Stimulated activated CD8-positive, alpha-beta memory T cell treated with anti-CD3 and anti-CD28 coated beads, Interleukin-12 subunit alpha, Interleukin-12 subunit beta, amount 100 ng/mL, for 24 hours (primary cell): ENCODE data around the gene OR2G3.

Source experiments
- DNase-seq: peaks from one replicate; pipeline ENCODE4 v3.0.0-alpha.2; 2020; ENCODE audit errors: extremely low read depth

OR2G3 gene

DNA sequence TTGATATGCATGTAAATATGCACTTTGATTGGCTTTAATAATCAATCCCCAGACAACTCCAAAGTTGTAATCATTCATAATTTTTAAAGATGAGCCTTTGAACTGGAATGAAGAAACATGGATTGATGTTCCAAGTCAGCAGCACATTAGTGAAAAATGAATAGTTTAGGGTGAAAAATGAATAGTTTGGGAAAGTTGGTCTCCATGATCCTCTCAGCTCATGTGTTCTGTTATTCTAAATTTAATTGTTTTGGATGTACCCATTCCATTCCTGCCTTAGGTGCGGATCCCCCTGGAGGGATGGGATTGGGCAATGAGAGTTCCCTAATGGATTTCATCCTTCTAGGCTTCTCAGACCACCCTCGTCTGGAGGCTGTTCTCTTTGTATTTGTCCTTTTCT lies at the start of gene OR2G3:
Gene OR2G3, plus strand, starts transcription at position 301 of the 400 bp plus-strand sequence. Its CDS starts 0 bp downstream, at position 301.
- DNase-seq, result no peak

DNA sequence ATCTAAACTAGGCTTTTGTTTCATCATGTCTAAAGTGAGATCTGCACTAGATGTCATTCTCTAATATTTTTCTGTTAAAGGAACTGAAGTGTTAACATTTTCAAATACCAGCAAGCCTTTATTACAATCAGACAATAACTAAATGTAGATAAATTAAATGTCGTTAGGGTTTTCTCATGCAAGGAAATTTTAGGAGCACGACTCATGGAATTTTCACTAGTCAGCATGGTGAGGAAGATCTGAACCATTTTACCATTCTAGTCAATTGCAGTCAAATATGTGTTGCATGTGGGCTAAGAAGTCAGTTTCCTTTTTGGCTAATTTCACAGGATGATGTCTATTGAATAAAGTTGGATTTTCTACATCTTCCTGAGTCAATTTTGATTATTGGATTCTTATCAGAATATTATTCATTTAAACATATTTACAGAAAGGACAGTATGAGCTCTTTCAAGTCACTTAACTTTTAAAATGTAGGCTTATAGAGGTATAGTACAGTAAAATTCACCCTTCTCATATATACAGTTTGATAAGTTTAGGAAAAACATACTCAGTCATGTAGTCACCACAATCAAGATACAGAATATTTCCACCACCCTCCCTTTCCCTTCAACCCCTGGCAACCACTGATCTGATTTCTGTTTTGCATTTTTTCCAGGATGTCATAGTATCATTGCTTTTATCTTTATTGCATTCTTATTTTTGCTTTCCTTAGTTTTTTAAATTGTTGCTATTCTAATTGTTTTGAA lies 47.3 kb upstream of the OR2G3 start:
- DNase-seq, result no peak

DNA sequence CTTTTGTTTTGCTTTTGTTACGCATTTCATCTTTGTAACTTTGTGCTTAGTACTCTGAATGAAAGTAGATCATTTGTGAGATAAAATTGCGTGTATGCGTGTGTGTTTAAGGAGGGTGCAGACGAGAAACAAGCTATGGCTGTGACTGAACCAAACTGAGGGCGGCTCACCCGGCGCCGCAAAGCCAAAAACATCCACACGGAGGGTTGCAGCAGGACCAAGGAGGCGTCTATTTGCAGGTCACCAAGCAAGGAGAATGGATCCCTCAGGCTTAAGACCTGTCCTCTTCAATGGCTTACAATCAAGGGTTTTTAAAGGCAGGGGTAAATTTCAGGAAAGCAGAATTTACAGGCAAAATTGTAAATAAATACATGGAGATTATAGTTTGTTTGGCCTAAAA lies 43.7 kb upstream of the OR2G3 start:
- no peak for DNase-seq

DNA sequence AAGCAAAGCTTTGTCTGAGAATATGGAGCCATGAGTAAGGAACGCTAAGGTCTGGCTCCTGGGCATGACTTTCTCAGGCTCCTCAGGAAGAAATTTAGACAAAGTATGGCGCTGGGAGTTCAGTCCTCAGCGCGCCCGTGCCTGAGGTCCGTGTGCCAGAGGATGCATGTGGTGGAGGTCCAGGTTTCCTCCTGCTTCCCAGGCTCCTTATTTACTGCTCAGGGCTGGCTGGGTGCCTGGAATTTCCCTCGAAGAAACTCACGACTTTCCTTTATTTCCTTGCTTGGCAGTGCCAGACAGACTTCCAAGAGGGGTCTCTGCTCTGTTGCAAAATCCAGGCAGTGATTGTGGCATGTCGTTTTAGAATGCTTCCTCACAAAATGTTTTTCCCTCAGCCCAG lies 43.2 kb upstream of the OR2G3 start:
- no peak for DNase-seq

DNA sequence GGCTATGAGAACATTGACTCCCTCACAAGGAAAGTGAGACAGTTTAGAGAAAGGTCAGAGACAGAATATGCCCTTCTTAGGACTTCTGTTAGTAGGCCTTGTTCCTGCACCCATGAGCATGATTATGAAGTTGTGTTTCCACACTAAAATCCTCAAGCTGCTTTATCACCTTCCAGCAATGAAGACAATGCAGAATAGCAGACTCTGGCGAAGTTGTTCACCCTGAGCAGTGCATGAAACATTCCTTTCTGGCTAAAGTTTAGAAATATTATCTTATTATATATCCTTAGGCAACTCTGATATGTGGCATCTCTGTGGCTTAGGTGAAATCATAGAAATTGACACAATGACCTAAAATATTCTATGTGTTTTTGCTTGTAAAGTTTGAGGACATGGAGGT lies 31.1 kb upstream of the OR2G3 start:
- DNase-seq, result no peak

DNA sequence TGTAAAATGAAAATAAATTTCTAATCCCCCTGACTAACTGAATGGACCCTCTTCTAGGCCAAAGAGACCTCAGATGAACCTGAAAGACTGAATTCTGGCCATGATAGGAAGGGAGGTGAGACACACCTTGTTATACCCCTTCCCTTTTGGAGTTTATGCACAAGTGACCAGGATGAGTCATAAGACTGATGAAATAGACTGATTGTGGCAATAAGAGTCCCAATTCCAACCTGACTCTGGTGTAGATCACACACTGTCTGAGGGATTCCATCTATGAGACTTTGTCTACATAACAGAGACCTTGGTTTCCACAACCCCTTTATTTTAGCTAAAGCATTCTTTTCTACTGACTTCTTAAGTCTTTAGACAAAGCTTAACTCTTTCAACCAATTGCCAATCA lies 30.7 kb upstream of the OR2G3 start:
- no peak for DNase-seq

DNA sequence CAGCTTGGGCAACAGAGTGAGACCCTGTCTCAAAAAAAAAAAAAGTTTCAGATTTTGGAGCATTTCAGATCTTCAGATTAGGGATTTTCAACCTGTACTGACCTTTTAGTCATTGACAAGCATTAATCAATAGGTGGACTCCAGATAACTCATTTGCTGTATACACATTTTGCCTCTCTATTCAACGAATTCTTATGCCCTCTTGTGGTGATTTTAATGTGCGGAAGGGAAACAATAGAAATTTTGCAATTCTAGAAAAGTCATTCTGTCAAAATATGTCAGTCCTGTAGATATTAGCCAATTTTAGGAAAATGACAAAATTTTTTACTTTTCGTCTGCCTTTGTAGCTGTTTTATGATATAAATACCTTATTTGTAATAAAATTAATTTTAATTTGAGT lies 28.9 kb upstream of the OR2G3 start:
- DNase-seq, result no peak

DNA sequence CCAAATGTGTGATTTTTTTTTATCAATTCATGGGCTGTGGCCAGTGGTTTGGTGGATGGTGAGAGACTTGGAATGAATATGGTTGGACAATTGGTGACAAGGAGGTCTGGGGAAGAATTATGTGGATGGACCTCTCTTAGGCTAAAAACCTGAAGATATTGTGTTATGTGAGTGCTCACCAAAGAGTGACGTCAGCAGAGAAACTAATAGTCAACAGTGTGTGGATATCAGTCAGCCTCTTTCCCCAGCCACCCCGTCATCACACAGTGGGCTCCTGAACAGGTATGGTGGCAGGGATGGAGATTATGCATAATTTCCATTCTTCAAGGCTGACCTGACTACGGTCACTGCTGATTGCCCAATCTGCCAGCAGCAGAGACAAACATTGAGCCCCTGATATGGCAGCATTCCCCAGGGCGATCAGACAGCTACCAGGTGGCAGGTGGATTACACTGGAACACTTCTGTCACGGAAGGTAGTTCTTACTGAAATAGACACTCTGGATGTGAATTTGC lies 26.4 kb upstream of the OR2G3 start:
- no peak for DNase-seq

DNA sequence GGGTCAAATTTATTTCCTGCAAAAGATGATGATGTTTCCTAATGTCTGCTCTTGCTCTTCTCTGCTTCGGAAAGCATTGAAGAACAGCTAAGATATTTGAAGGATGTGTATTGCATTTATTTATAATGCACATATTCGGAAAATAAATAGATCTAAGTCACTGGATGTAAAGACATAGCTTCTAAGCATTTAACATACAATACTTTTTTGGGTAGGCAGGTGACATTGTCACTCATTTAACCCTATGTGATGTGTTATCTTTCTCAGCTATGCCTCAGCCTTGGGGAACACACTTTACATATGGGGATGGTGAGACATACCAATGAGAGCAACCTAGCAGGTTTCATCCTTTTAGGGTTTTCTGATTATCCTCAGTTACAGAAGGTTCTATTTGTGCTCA lies 17.3 kb upstream of the OR2G3 start, which contains the start of gene OR2G2:
Gene OR2G2, plus strand, starts transcription at position 301 of the 400 bp plus-strand sequence. Its CDS starts 0 bp downstream, at position 301.
- no peak for DNase-seq

DNA sequence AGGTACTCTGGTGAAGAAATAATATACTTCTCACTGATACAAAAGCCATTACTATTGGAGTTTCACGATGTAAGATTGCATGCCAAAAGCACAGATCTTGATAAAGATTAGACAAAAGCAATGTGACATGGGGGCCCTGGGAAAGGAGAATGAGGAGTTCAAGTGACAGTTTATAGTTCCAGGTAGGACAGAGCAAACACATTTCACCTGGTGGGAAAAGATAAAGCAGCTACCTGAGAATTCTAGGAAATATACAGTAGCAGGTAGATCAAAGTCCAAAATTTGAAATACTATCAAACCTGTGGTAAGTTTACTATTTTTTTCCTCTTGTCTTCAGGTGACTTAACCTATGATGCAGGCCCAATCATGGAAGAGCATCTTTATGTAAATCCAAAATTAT lies 8.0 kb downstream of the OR2G3 start:
- no peak for DNase-seq

DNA sequence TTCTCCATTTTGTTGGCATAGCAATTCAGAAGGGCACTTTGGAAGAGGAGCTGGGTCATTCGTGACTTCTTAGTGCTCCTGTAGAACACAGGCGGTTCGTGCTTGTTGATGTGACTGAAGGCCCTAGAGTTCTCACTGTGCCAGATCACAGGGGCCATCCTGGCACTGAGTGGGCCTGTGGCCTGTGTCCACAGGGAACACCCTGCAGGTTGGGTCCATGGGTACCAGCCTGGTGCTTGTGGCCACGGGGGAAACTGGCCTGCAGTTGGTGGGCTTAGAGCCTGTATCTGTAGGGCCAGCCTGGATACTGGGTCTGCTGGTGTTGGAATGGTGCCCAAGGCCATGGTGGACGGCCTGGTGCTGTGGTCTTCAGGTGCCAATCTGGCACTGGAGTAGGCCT lies 9.2 kb downstream of the OR2G3 start:
- no peak for DNase-seq

DNA sequence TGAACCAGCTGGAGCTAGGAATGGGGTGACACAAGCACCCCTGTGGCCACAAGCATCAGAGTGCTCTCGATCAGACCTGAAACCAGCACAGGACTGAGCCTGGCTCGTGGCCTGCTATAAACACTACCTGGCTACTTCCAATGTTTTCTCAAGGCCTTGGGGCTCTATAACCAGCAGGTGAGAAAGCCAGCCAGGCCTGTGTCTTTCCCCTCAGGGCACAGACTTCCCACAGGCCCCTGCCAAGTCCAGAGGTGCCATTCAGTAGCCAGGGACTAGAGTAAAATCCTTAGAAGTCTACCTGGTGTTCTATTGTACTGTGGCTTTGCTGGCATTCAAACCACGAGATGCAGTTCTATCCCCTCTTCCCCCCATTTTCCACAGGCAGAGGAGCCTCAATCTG lies 22.6 kb downstream of the OR2G3 start:
- DNase-seq, result no peak

DNA sequence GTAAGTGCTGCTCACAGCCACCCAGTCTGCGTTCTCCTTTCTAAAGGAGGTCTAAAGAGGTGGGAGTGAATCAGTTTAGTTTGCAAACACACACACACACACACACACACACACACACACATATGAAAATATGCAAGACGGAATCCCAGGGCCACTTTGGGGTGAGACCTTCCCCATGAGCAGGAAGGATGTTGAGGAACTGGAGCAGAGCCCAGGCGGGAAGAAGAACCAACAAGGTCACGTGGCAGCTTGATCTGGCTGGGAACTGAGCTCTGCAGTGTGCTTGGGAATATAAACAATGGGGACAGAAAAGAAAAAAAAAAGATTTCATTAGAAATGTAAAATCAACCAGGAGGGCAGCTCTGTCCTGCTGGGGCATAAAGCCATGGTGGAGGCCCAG lies 32.6 kb downstream of the OR2G3 start:
- DNase-seq, result no peak

DNA sequence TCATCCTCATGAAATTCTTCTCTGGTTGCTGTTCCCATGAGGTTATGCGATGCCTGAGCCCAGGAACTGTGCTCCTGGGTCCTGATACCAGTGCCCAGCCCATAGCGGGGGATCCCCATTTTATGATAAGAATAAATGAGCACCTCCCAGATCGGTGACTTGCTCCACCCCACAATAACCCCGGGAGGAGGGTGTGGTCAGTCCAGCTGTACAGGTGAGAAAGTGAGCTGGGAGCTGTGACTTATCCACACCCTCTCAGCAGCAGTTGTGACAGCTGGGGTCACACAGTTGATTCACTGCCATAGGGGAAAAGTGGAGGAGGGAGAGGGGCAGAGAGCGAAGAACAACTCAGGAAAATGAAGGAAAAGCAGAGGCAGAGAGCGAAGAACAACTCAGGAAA lies 33.4 kb downstream of the OR2G3 start:
- DNase-seq, result no peak

DNA sequence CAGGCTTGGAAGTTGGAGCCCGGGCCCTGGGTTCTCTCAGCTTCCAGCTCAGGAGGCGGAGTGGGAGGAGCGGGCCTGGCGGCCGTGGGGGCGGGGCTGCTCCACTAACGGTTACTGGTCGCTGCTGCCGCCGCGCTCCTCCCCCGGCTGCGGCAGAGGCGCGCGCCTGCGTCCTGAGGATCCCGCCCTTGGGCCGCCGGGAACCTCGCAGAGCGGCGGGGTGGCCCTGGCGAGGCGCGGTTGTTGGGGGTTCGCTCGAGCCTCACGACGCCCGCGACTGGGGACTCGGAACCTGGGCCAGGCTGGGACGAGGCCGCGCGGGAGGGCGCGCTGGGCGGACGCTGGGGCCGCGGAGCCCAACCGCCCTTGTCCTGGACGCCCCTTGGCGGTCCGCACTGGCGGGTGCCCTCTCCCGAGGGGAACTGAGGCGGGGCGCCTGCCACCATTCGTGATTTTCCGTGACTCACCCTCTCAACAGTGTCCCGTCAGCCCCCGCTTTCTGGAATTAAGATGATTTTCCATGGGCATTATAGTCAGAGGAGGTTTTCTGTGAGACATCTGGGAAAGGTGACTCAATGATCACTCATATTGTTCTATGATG lies 34.1 kb downstream of the OR2G3 start:
- DNase-seq, result no peak

DNA sequence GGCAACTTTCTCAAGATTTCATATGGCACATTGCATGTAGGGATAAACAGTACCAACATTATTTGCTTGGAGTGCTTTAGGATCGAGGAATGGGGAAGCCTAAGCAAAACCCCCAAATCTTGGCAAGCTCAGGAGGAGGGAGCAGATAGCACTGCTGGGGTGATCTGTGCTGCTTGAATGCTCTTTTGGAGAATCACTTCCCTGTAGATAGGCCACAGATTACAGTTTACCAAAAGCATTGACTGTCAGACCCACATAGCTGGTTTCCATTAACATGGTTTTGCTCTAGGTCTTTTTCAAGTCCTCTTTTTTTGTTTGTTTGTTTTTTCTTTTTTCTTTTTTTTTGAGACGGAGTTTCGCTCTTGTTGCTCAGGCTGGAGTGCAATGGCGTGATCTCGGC lies 37.4 kb downstream of the OR2G3 start:
- DNase-seq, result no peak

DNA sequence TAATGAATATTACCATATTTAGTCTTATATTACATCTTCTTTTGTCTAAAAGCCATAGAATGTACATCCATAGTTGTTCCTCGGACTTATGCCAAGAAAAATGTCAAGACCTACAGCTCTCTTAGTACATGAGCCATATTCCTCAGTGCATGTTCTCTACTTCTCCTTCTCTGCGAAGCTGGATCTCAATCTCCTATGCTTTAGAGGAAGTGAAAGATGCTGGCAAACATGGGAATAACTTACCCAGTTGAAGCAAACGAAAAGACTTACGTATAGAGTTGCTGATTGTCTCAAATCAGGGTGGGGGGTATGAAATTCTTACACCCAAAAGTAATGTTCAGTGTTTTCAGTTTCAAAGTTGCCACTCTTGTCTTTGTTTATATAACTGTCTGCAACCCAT lies 41.5 kb downstream of the OR2G3 start:
- no peak for DNase-seq

DNA sequence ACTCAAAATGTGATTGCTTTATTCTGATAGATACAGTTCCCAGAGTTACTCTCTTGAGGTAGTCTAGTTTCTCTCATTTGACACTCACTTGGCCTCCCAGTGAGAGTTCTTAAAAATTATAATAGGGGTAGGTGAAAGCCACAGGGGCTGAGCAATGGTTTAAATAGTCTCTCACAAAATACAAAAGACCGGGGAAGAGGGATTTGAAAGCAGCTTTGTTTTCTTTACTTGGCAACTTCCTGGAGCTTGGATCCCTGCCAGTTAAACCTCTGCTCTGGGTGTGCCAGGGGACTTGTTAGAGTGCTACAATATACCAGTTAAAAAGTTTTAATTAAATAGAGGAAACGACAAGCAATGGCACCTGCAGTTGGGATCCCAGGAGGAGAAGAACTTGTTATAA lies 42.5 kb downstream of the OR2G3 start:
- no peak for DNase-seq

DNA sequence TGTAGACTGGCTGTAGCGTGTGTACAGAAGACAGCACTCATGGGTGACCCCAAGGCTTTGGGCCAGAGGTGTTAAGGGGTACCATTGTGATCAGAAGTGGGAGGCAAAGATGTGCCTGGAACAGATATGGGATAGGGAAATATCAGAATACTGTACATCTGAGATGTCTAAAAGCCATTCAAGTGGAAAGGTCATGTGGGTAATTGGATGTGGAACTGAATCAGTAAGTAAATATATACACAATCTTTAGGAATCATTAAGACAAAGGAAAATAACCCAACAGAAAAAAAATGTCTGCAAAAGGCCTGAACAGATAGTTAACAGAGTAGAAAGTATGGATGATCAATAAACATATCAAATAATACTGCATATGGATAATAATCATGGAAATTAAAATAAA lies 47.7 kb downstream of the OR2G3 start:
- DNase-seq, result no peak
